Ishikawa (cell line): ENCODE data around the gene PALM3.

Source experiments
- CEBPB ChIP-seq: IDR thresholded peaks from 2 replicates; pipeline ENCODE4 v1.6.1; 2012
- CREB1 ChIP-seq: IDR thresholded peaks from 2 replicates; pipeline ENCODE4 v1.6.1; 2012; ENCODE audit warnings: low read depth
- EP300 ChIP-seq: IDR thresholded peaks from 2 replicates; pipeline ENCODE4 v1.6.1; 2012; ENCODE audit warnings: borderline replicate concordance
- FOXM1 ChIP-seq: IDR thresholded peaks from 2 replicates; pipeline ENCODE4 v1.6.1; 2012; ENCODE audit warnings: low read depth, borderline replicate concordance
- MAX ChIP-seq: IDR thresholded peaks from 2 replicates; pipeline ENCODE4 v1.6.1; 2012
- RAD21 ChIP-seq: IDR thresholded peaks from 2 replicates; pipeline ENCODE4 v1.6.1; 2012; ENCODE audit warnings: low read depth
- REST ChIP-seq: IDR thresholded peaks from 2 replicates; pipeline ENCODE4 v1.6.1; 2012; ENCODE audit warnings: low read depth, mild to moderate bottlenecking
- TAF1 ChIP-seq: IDR thresholded peaks from 2 replicates; pipeline ENCODE4 v1.6.1; 2012; ENCODE audit warnings: low read depth, mild to moderate bottlenecking
- TEAD4 ChIP-seq: IDR thresholded peaks from 2 replicates; pipeline ENCODE4 v1.6.1; 2012
- YY1 ChIP-seq: IDR thresholded peaks from 2 replicates; pipeline ENCODE4 v1.6.1; 2012; ENCODE audit warnings: low read depth

DNA sequence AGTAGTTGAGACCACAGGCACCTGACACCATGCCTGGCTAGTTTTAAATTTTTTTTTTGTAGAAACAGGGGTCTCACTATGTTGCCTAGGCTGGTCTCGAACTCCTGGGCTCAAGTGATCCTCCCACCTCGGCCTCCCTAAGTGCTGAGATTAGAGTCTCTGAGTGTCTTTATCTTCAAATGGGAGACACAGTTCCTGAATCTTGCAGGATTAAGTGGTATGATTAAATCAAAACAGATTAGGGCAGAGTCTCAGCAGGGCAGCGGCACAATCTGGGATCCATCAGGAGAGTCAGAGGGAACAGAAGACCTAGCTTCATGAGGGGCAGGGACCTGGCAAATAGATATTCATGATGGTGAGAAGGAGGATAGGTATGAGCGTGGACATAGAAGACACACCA lies 33.0 kb downstream of the PALM3 start:
- TF ChIP-seq YY1 (no peak), TAF1 (no peak), RAD21 (no peak), MAX (no peak), REST (no peak), TEAD4 (no peak), EP300 (no peak), FOXM1 (no peak), CREB1 (no peak), CEBPB (no peak)
